B cell (primary cell): ENCODE measurements around the gene BARHL1. TPM values are rescaled to one million over a fixed set of nuclear protein-coding genes. Genes with fewer than 3 reads are reported as not detected.

Experiments used
- ATAC-seq: fragments of 200-7000 bp; cut with Tn5 transposase; one replicate; pipeline ENCODE4 v1.10.0; 2021; ENCODE audit warnings: low read depth, mild to moderate bottlenecking, moderate number of reproducible peaks, moderate library complexity
- CTCF ChIA-PET: fragments of 350-600 bp; sonication (Branson Sonifier 250); formaldehyde crosslinking; loops from one replicate; lab custom pipeline; 2021; ENCODE audit warnings: antibody characterized with exemption, inconsistent platforms; lab: Charles Lee
- POLR2A ChIA-PET: fragments of 350-600 bp; sonication (Branson Sonifier 250); formaldehyde crosslinking; loops from one replicate; lab custom pipeline; 2021; ENCODE audit warnings: antibody characterized with exemption; lab: Charles Lee
- DNase-seq: peaks from one replicate; pipeline ENCODE4 v3.0.0; 2013
- H2AFZ ChIP-seq: 2 replicates; pipeline ENCODE4 v1.6.1; 2012; ENCODE audit warnings: mild to moderate bottlenecking, low read depth, low read length; ENCODE audit not compliant: insufficient read depth, poor library complexity, severe bottlenecking
- H3K27ac ChIP-seq, 2 donors: 1 replicate in 1 of 2; 2 replicates in 1 of 2; pipeline ENCODE4 v1.5.1; 2012 to 2013; ENCODE audit warnings: low read length in 2 of 2, mild to moderate bottlenecking in 2 of 2, moderate library complexity in 1 of 2
- H3K27me3 ChIP-seq, 4 experiments: fragments of 200-600 bp in 1 of 4; sonication (generic) in 1 of 4; replicated peaks in 1 of 4; 1 replicate in 2 of 4; 2 replicates in 2 of 4; pipeline versions ENCODE4 v1.6.1 to v1.7.0; 2013 to 2016; ENCODE audit warnings: low read length in 3 of 4, mild to moderate bottlenecking in 2 of 4, mixed read lengths in 1 of 4, moderate library complexity in 1 of 4; ENCODE audit not compliant: insufficient read depth in 4 of 4, control insufficient read depth in 3 of 4; ENCODE audit errors: control extremely low read depth in 1 of 4
- H3K36me3 ChIP-seq, 2 experiments: replicated peaks in 1 of 2; 1 replicate in 1 of 2; 2 replicates in 1 of 2; pipeline versions ENCODE4 v1.6.1 to v1.7.1; 2013; ENCODE audit warnings: low read length in 1 of 2; ENCODE audit not compliant: insufficient read depth in 2 of 2, control insufficient read depth in 1 of 2; ENCODE audit errors: control extremely low read depth in 1 of 2, extremely low read depth in 1 of 2
- H3K4me1 ChIP-seq, 2 donors: fragments of 200-600 bp in 1 of 2; sonication (generic) in 1 of 2; 1 replicate in 1 of 2; 2 replicates in 1 of 2; pipeline versions ENCODE4 v1.5.1 to v1.6.1; 2013 to 2017; ENCODE audit warnings: low read length in 2 of 2; ENCODE audit not compliant: control insufficient read depth in 2 of 2, insufficient read depth in 2 of 2
- H3K4me2 ChIP-seq: replicated peaks from 2 replicates; pipeline ENCODE3; 2012; ENCODE audit warnings: mild to moderate bottlenecking, low read depth, low read length; ENCODE audit not compliant: poor library complexity, severe bottlenecking
- H3K4me3 ChIP-seq, 5 experiments: fragments of 200-600 bp in 1 of 5; sonication (generic) in 1 of 5; 1 replicate in 3 of 5; 2 replicates in 2 of 5; pipeline versions ENCODE4 v1.5.1 to v1.7.0; 2011 to 2016; ENCODE audit warnings: low read length in 4 of 5, mild to moderate bottlenecking in 4 of 5, low read depth in 2 of 5, control low read depth in 1 of 5, moderate library complexity in 1 of 5; ENCODE audit not compliant: insufficient read depth in 1 of 5; ENCODE audit errors: control extremely low read depth in 1 of 5, extremely low read depth in 1 of 5
- H3K79me2 ChIP-seq: fragments of 200-600 bp; sonication (generic); one replicate; pipeline ENCODE4 v1.6.0; 2016; ENCODE audit warnings: low read length; ENCODE audit not compliant: control insufficient read depth, insufficient read depth
- H3K9ac ChIP-seq: fragments of 200-600 bp; sonication (generic); 2 replicates; pipeline ENCODE4 v1.6.1; 2017; ENCODE audit warnings: mild to moderate bottlenecking, low read length, moderate library complexity
- H3K9me3 ChIP-seq, 3 donors: one replicate each; pipeline versions ENCODE4 v1.6.1 to v1.7.1; 2013; ENCODE audit warnings: low read length in 2 of 3; ENCODE audit not compliant: control insufficient read depth in 2 of 3, insufficient read depth in 1 of 3; ENCODE audit errors: control extremely low read depth in 1 of 3
- H4K20me1 ChIP-seq: 2 replicates; pipeline ENCODE4 v1.6.0; 2012; ENCODE audit warnings: mild to moderate bottlenecking, low read length; ENCODE audit not compliant: insufficient read depth, control insufficient read depth, poor library complexity, severe bottlenecking
- H3K27ac Mint-ChIP-seq: one replicate; pipeline ENCODE4 v1.8.0; 2021; ENCODE audit warnings: mixed read lengths
- H3K27me3 Mint-ChIP-seq: one replicate; pipeline ENCODE4 v1.8.0; 2021; ENCODE audit warnings: mixed read lengths
- H3K4me1 Mint-ChIP-seq: one replicate; pipeline ENCODE4 v1.8.0; 2021; ENCODE audit warnings: mixed read lengths
- H3K4me3 Mint-ChIP-seq: one replicate; pipeline ENCODE4 v1.8.0; 2021; ENCODE audit warnings: mixed read lengths
- H3K9me3 Mint-ChIP-seq: one replicate; pipeline ENCODE4 v1.8.0; 2022; ENCODE audit warnings: mixed read lengths; ENCODE audit not compliant: insufficient read depth
- CTCF ChIP-seq: fragments of 200-600 bp; IDR thresholded peaks from one replicate; pipeline ENCODE4 v1.8.0; 2022; ENCODE audit warnings: antibody characterized with exemption, mild to moderate bottlenecking
- EZH2 ChIP-seq: IDR thresholded peaks from 2 replicates; pipeline ENCODE4 v1.6.1; 2012; ENCODE audit warnings: borderline replicate concordance, low read depth, mild to moderate bottlenecking, moderate library complexity, low read length; ENCODE audit not compliant: insufficient read depth, poor library complexity, severe bottlenecking
- WGBS: methylation state at CpG from one replicate; pipeline ENCODE4 v1.1.5; 2013; ENCODE audit warnings: missing lambda C conversion rate; ENCODE audit not compliant: insufficient coverage; 5-methylcytosine and 5-hydroxymethylcytosine counted together
- intact Hi-C: fragments of 100-400 bp; cut with micrococcal nuclease; formaldehyde crosslinking; loops from one replicate; pipeline ENCODE4 v1.10.0; 2022
- polyA plus RNA-seq: library from polyadenylated mRNA; depleted of rRNA; stranded (reverse); fragments of >200 nt; gene quantifications from 2 replicates; pipeline ENCODE4 v1.2.3, GENCODE V29; 2012
- total RNA-seq, 2 donors: library from RNA; stranded (reverse); fragments of 120-200 nt in 1 of 2; gene quantifications; 1 replicate in 1 of 2; 2 replicates in 1 of 2; pipeline versions ENCODE4 v1.2.3 to v1.2.4, GENCODE V29; 2013 to 2022

BARHL1 gene
- total and polyA plus RNA-seq, 2 donors (not counting 1 experiment from before 2014, with no cell fraction given) = not detected

DNA sequence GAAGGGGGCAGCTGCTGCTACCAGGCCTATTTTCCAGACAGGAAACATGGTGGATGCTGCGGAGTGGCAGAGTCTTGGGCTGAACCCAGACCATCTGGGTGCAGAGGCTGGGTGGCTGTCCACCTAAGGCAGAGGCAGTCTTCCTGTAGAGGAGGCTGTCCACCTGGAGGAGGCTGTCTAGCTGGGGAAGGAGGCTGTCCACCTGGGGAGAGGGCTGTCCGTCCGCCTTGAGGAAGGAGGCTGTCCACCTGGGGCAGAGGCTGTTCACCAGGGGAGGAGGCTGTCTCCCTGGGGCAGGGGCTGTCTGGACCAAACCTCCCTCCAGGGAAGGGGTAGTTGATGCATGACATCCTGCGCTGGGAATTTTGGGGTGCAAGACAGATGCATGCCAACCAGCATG, 39.2 kb upstream of the BARHL1 start:
- H3K27me3 ChIP-seq = peaks cover 0 to 23% (median 0%) of the 10 kb centered on the region in 4 experiments
- POLR2A ChIA-PET = no interaction called here
- no peak overlapping the region for H2AFZ ChIP-seq
- intact Hi-C loops = no loop called here
- DNase-seq = no peak
- CTCF ChIA-PET = no interaction called here
- H3K36me3 ChIP-seq = no peaks in the 10 kb centered on the region
- H3K4me2 ChIP-seq = no peak overlapping the region
- peaks cover 3 to 8% of the 10 kb centered on the region in 2 donors for H3K4me1 ChIP-seq
- H3K27ac ChIP-seq = no peak overlapping the region
- H3K79me2 ChIP-seq = no peaks in the 10 kb centered on the region
- peaks cover 23% of the 10 kb centered on the region for H3K27me3 Mint-ChIP-seq
- WGBS = 100% methylated on average over 4 of the region's 4 CpGs
- H3K27ac Mint-ChIP-seq = no peak overlapping the region
- TF ChIP-seq CTCF (no peak), EZH2 (no peak)
- H3K4me1 Mint-ChIP-seq = peaks cover 5% of the 10 kb centered on the region
- no peaks in the 10 kb centered on the region for H3K9me3 Mint-ChIP-seq
- no peak overlapping the region for H3K4me3 ChIP-seq
- no peak overlapping the region for H3K4me3 Mint-ChIP-seq
- no peak for ATAC-seq
- H4K20me1 ChIP-seq = no peaks in the 10 kb centered on the region
- H3K9ac ChIP-seq = no peak overlapping the region
- no peaks in the 10 kb centered on the region for H3K9me3 ChIP-seq

- Mint-ChIP-seq H3K4me1 (peaks cover 5% of the 10 kb centered on the region), H3K4me3 (no peak overlapping the region), H3K27me3 (peaks cover 23% of the 10 kb centered on the region), H3K27ac (no peak overlapping the region), H3K9me3 (no peaks in the 10 kb centered on the region)
- DNase-seq = no peak
- no peak overlapping the region for H3K4me2 ChIP-seq
- intact Hi-C loops = no loop called here
- TF ChIP-seq CTCF = no peak
- H3K9ac ChIP-seq = no peak overlapping the region
- H3K27me3 ChIP-seq = peaks cover 0 to 23% (median 0%) of the 10 kb centered on the region in 4 experiments
- no peak overlapping the region for H3K4me3 ChIP-seq
- H3K4me1 ChIP-seq = peaks cover 3 to 8% of the 10 kb centered on the region in 2 donors
- H3K36me3 ChIP-seq = no peaks in the 10 kb centered on the region
- H3K79me2 ChIP-seq = no peaks in the 10 kb centered on the region
- ChIA-PET POLR2A (no interaction called here), CTCF (no interaction called here)
- H3K9me3 ChIP-seq = no peaks in the 10 kb centered on the region
- no peaks in the 10 kb centered on the region for H4K20me1 ChIP-seq
- no peak for ATAC-seq
- H3K27ac ChIP-seq = no peak overlapping the region
- 85% methylated on average over 14 of the region's 21 CpGs for WGBS
- no peak overlapping the region for H2AFZ ChIP-seq
These were observed 38.4 kb upstream of the BARHL1 start for GRCh38 chr9:132543960-132544359.
